Activated naive CD8-positive, alpha-beta T cell treated with anti-CD3 and anti-CD28 coated beads, Interleukin-2, amount 10 ng/mL, durations not matched to agents 7 days and 5 days (primary cell): Measurements from ENCODE around the gene RFX1. TPM values are rescaled to one million over a fixed set of nuclear protein-coding genes. Genes with fewer than 3 reads are reported as not detected.

Source experiments
- ATAC-seq: fragments of 150-1000 bp; cut with Tn5 transposase; one replicate; pipeline ENCODE4 v1.10.0; 2021; ENCODE audit warnings: low read depth, moderate library complexity
- POLR2A ChIA-PET: fragments of 350-600 bp; sonication (Branson Sonifier 250); formaldehyde crosslinking; loops from one replicate; lab custom pipeline; 2021; ENCODE audit warnings: antibody characterized with exemption; lab: Charles Lee
- DNase-seq: peaks from one replicate; pipeline ENCODE4 v3.0.0; 2021
- H3K27ac Mint-ChIP-seq: one replicate; pipeline ENCODE4 v1.8.0; 2022; ENCODE audit warnings: mild to moderate bottlenecking, mixed read lengths
- H3K27me3 Mint-ChIP-seq: one replicate; pipeline ENCODE4 v1.8.0; 2022; ENCODE audit warnings: mild to moderate bottlenecking, moderate library complexity, mixed read lengths
- H3K36me3 Mint-ChIP-seq: one replicate; pipeline ENCODE4 v1.8.0; 2021; ENCODE audit warnings: mild to moderate bottlenecking, mixed read lengths
- H3K4me1 Mint-ChIP-seq: one replicate; pipeline ENCODE4 v1.8.0; 2021; ENCODE audit warnings: mixed read lengths
- H3K4me3 Mint-ChIP-seq: one replicate; pipeline ENCODE4 v1.8.0; 2022; ENCODE audit warnings: mild to moderate bottlenecking, moderate library complexity, mixed read lengths
- H3K9me3 Mint-ChIP-seq: one replicate; pipeline ENCODE4 v1.8.0; 2021; ENCODE audit warnings: mixed read lengths
- total RNA-seq, 2 experiments: library from RNA; stranded (reverse); gene quantifications; one replicate each; pipeline ENCODE4 v1.2.3, GENCODE V29; 2021

Gene RFX1
- total RNA-seq, 2 experiments from 2014 or later = 17.7 to 22.2 TPM

- POLR2A ChIA-PET = interaction anchor here (1.2 to 2.7 kb wide), 3 partner anchors 18 to 72 kb away, joined by 4 to 10 read pairs (median 7); no protein-coding TSS in a partner anchor
- H3K36me3 Mint-ChIP-seq = peaks cover 2% of the 10 kb centered on the region
- H3K27ac Mint-ChIP-seq = no peak overlapping the region
- H3K9me3 Mint-ChIP-seq = no peaks in the 10 kb centered on the region
- no peaks in the 10 kb centered on the region for H3K27me3 Mint-ChIP-seq
- H3K4me3 Mint-ChIP-seq = no peak overlapping the region
- DNase-seq = no peak
- ATAC-seq = peak; percentile 22
- H3K4me1 Mint-ChIP-seq = peaks cover 1% of the 10 kb centered on the region
Observed at GRCh38 chr19:13959962-13960862, 45.9 kb downstream of the RFX1 start.

GRCh38 chr19:13959141-13959961, 46.8 kb downstream of the RFX1 start:
- no peaks in the 10 kb centered on the region for H3K9me3 Mint-ChIP-seq
- POLR2A ChIA-PET = interaction anchor here (1.2 to 1.5 kb wide), 2 partner anchors 62 to 73 kb away, joined by 4 to 7 read pairs; no protein-coding TSS in a partner anchor
- H3K27ac Mint-ChIP-seq = no peak overlapping the region
- H3K27me3 Mint-ChIP-seq = no peaks in the 10 kb centered on the region
- ATAC-seq (no peak), DNase-seq (no peak)
- H3K36me3 Mint-ChIP-seq = peaks cover 4% of the 10 kb centered on the region
- H3K4me1 Mint-ChIP-seq = peaks cover 1% of the 10 kb centered on the region
- H3K4me3 Mint-ChIP-seq = no peak overlapping the region

GRCh38 chr19:13958043-13958442, 48.1 kb downstream of the RFX1 start:
- peaks cover 9% of the 10 kb centered on the region for H3K4me1 Mint-ChIP-seq
- ATAC-seq (no peak), DNase-seq (no peak)
- no peaks in the 10 kb centered on the region for H3K27me3 Mint-ChIP-seq
- H3K36me3 Mint-ChIP-seq = peaks cover 4% of the 10 kb centered on the region
- POLR2A ChIA-PET = interaction anchor here (1.0 to 1.2 kb wide), 2 partner anchors 15 to 72 kb away, joined by 3 read pairs; no protein-coding TSS in a partner anchor
- no peak overlapping the region for H3K4me3 Mint-ChIP-seq
- H3K9me3 Mint-ChIP-seq = no peaks in the 10 kb centered on the region
- H3K27ac Mint-ChIP-seq = no peak overlapping the region

- H3K36me3 Mint-ChIP-seq = peaks cover 4% of the 10 kb centered on the region
- POLR2A ChIA-PET = interaction anchor here (1.0 to 1.3 kb wide), 3 partner anchors 28 to 75 kb away, joined by 4 to 5 read pairs (median 5); partner anchors contain the start of genes IL27RA and RFX1
- H3K9me3 Mint-ChIP-seq = no peaks in the 10 kb centered on the region
- peaks cover 9% of the 10 kb centered on the region for H3K4me1 Mint-ChIP-seq
- no peak overlapping the region for H3K4me3 Mint-ChIP-seq
- no peak for DNase-seq
- no peaks in the 10 kb centered on the region for H3K27me3 Mint-ChIP-seq
- H3K27ac Mint-ChIP-seq = no peak overlapping the region
- ATAC-seq = no peak
Observed at GRCh38 chr19:13957051-13957450, 49.1 kb downstream of the RFX1 start.

- ATAC-seq (no peak), DNase-seq (no peak)
- H3K4me1 Mint-ChIP-seq = peaks cover 14% of the 10 kb centered on the region
- POLR2A ChIA-PET = interaction anchor here (0.8 to 1.3 kb wide), 4 partner anchors 29 to 76 kb away, joined by 3 to 5 read pairs (median 4); partner anchors contain the start of genes IL27RA and RFX1
- H3K9me3 Mint-ChIP-seq = no peaks in the 10 kb centered on the region
- no peak overlapping the region for H3K4me3 Mint-ChIP-seq
- H3K36me3 Mint-ChIP-seq = peaks cover 4% of the 10 kb centered on the region
- no peaks in the 10 kb centered on the region for H3K27me3 Mint-ChIP-seq
- H3K27ac Mint-ChIP-seq = no peak overlapping the region
Observed at GRCh38 chr19:13956365-13956744, 49.8 kb downstream of the RFX1 start.

GRCh38 chr19:13955662-13956364, 50.3 kb downstream of the RFX1 start:
- POLR2A ChIA-PET = interaction anchor here (0.8 to 1.3 kb wide), 3 partner anchors 49 to 76 kb away, joined by 3 to 5 read pairs (median 5); partner anchors contain the start of genes IL27RA and RFX1
- no peak for DNase-seq
- H3K36me3 Mint-ChIP-seq = peaks cover 4% of the 10 kb centered on the region
- H3K4me1 Mint-ChIP-seq = peaks cover 14% of the 10 kb centered on the region
- ATAC-seq = no peak
- H3K4me3 Mint-ChIP-seq = no peak overlapping the region
- no peak overlapping the region for H3K27ac Mint-ChIP-seq
- H3K27me3 Mint-ChIP-seq = no peaks in the 10 kb centered on the region
- no peaks in the 10 kb centered on the region for H3K9me3 Mint-ChIP-seq

GRCh38 chr19:13954185-13954584, 51.9 kb downstream of the RFX1 start:
- no peak for ATAC-seq
- H3K4me1 Mint-ChIP-seq = peaks cover 14% of the 10 kb centered on the region
- POLR2A ChIA-PET = interaction anchor here (0.7 to 3.1 kb wide), 3 partner anchors 24 to 1138 kb away, joined by 3 to 23 read pairs (median 7); no protein-coding TSS in a partner anchor
- no peaks in the 10 kb centered on the region for H3K9me3 Mint-ChIP-seq
- H3K36me3 Mint-ChIP-seq = peaks cover 4% of the 10 kb centered on the region
- no peaks in the 10 kb centered on the region for H3K27me3 Mint-ChIP-seq
- no peak overlapping the region for H3K27ac Mint-ChIP-seq
- DNase-seq = no peak
- H3K4me3 Mint-ChIP-seq = peak overlapping the region; percentile 99

- no peak for ATAC-seq
- Mint-ChIP-seq H3K4me3 (peak overlapping the region; percentile 99), H3K27ac (peak overlapping the region; percentile 80), H3K4me1 (peaks cover 14% of the 10 kb centered on the region), H3K9me3 (no peaks in the 10 kb centered on the region), H3K36me3 (peaks cover 4% of the 10 kb centered on the region), H3K27me3 (no peaks in the 10 kb centered on the region)
- POLR2A ChIA-PET = interaction anchor here (0.5 to 3.1 kb wide), 20 partner anchors 9 to 179 kb away, joined by 3 to 30 read pairs (median 4); partner anchors contain the start of genes BRME1, CC2D1A, IL27RA and MISP3
- DNase-seq = no peak
Observed at GRCh38 chr19:13952931-13953531, 53.1 kb downstream of the RFX1 start.

- no peaks in the 10 kb centered on the region for H3K9me3 Mint-ChIP-seq
- DNase-seq = peak; percentile 95
- H3K36me3 Mint-ChIP-seq = peaks cover 4% of the 10 kb centered on the region
- peak within 1 kb of the TSS; percentile 93 for H3K27ac Mint-ChIP-seq
- ATAC-seq = peak; percentile 99
- H3K27me3 Mint-ChIP-seq = no peaks in the 10 kb centered on the region
- POLR2A ChIA-PET = interaction anchor here (0.6 to 3.1 kb wide), 23 partner anchors 10 to 121 kb away, joined by 3 to 30 read pairs (median 4); partner anchors contain the start of genes BRME1, CC2D1A, IL27RA and MISP3
- peaks cover 14% of the 10 kb centered on the region for H3K4me1 Mint-ChIP-seq
- H3K4me3 Mint-ChIP-seq = peak within 1 kb of the TSS; percentile 99
Observed at GRCh38 chr19:13952154-13952930, 53.8 kb downstream of the RFX1 start, which contains the start of gene DCAF15. Gene DCAF15, plus strand, starts transcription at chr19:13952509. Its CDS starts 4 bp downstream, at chr19:13952513.

GRCh38 chr19:13951799-13952153, 54.3 kb downstream of the RFX1 start:
- POLR2A ChIA-PET = interaction anchor here (0.6 to 3.1 kb wide), 14 partner anchors 10 to 122 kb away, joined by 3 to 30 read pairs (median 5); partner anchors contain the start of genes BRME1, CC2D1A, IL27RA and RFX1
- ATAC-seq = peak; percentile 7

GRCh38 chr19:13951043-13951442, 55.1 kb downstream of the RFX1 start:
- no peak overlapping the region for H3K4me3 Mint-ChIP-seq
- H3K4me1 Mint-ChIP-seq = peaks cover 12% of the 10 kb centered on the region
- H3K27ac Mint-ChIP-seq = no peak overlapping the region
- H3K9me3 Mint-ChIP-seq = no peaks in the 10 kb centered on the region
- no peaks in the 10 kb centered on the region for H3K27me3 Mint-ChIP-seq
- DNase-seq = no peak
- POLR2A ChIA-PET = interaction anchor here (0.8 to 2.6 kb wide), 5 partner anchors 10 to 80 kb away, joined by 3 to 30 read pairs (median 7); partner anchors contain the start of genes BRME1, CC2D1A, IL27RA and RFX1
- peaks cover 2% of the 10 kb centered on the region for H3K36me3 Mint-ChIP-seq
- no peak for ATAC-seq

More at GRCh38 chr19:13951799-13952153, 54.3 kb downstream of the RFX1 start:
- DNase-seq = no peak
- Mint-ChIP-seq H3K4me1 (peaks cover 12% of the 10 kb centered on the region), H3K9me3 (no peaks in the 10 kb centered on the region), H3K4me3 (peak overlapping the region; percentile 99), H3K36me3 (peaks cover 2% of the 10 kb centered on the region), H3K27me3 (no peaks in the 10 kb centered on the region), H3K27ac (peak overlapping the region; percentile 93)
